Left cardiac atrium (tissue), 4 donors: Measurements from ENCODE around the gene RELA. TPM values are rescaled to one million over a fixed set of nuclear protein-coding genes. Genes with fewer than 3 reads are reported as not detected.
A peak's percentile ranks its signal among the peaks of the same experiment; 100 is the strongest.

ENCODE experiments used
- ATAC-seq, 2 donors: fragments of 200-7000 bp; cut with Tn5 transposase; one replicate each; pipeline ENCODE4 v1.9.1; 2020; ENCODE audit warnings: mild to moderate bottlenecking in 2 of 2, moderate library complexity in 2 of 2
- DNase-seq: peaks from one replicate; pipeline ENCODE4 v3.0.0-alpha.2; 2020
- intact Hi-C, 2 donors: fragments of 100-400 bp; cut with DNase I; formaldehyde crosslinking; loops; one replicate each; pipeline versions ENCODE4 v1.14.1 to v1.15.1; 2022 to 2023
- total RNA-seq, 2 donors: library from RNA; stranded (reverse); fragmentation: NEBNext Ultra II Directional; extraction: Animal tissue kit (Norgen Biotek cat#: 25700); gene quantifications; one replicate each; pipeline ENCODE4 v1.2.1, GENCODE V29; 2021
- donor health status: DM: no; HTN: yes; CAD: no.
- donor health status: DM: no; HTN: yes; CAD: no; lungs with severe emphysema.
- donor health status: DM: yes; HTN: yes; CAD: no.
- donor health status: Dilated cardiomyopathy.

The RELA gene
- total RNA-seq, 2 donors from 2014 or later = 36.1 to 56.2 TPM

- intact Hi-C loops = no loop called here
- DNase-seq (peak; percentile 83), ATAC-seq (peak; percentile 86 to 90)
Measured at GRCh38 chr11:65637794-65638419, 24.8 kb downstream of the RELA start, which contains the start of gene SIPA1. SIPA1 (plus strand) TSS chr11:65638101; CDS start chr11:65640922, 2,821 bp downstream.

DNA sequence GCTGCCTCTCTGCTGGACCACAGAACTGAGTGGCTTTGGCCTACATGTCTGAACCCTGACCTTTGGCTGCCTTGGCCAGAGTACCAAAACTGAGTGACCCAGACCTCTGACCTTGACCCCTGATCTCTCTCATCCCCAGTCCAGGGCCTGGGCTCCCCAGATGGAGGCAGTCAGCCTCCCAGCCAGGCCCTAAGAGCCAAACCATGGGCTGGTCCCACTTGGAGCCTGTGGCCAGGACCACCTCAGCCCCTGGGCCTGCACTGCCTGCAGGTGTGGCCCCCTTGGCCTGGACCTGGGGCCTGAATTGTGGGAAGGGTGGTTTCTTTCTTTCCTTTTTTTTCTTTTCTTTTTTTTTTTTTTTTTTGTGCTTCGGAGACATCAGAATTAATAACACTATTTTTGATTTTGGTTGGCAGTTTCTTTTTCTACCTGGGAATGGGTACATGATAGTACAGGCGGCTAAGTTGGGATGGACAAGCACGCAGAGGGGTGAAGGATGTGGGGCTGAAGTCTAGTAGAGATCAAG is 25.6 kb downstream of the RELA start:
- DNase-seq = no peak
- intact Hi-C loops = no loop called here
- no peak for ATAC-seq

DNA sequence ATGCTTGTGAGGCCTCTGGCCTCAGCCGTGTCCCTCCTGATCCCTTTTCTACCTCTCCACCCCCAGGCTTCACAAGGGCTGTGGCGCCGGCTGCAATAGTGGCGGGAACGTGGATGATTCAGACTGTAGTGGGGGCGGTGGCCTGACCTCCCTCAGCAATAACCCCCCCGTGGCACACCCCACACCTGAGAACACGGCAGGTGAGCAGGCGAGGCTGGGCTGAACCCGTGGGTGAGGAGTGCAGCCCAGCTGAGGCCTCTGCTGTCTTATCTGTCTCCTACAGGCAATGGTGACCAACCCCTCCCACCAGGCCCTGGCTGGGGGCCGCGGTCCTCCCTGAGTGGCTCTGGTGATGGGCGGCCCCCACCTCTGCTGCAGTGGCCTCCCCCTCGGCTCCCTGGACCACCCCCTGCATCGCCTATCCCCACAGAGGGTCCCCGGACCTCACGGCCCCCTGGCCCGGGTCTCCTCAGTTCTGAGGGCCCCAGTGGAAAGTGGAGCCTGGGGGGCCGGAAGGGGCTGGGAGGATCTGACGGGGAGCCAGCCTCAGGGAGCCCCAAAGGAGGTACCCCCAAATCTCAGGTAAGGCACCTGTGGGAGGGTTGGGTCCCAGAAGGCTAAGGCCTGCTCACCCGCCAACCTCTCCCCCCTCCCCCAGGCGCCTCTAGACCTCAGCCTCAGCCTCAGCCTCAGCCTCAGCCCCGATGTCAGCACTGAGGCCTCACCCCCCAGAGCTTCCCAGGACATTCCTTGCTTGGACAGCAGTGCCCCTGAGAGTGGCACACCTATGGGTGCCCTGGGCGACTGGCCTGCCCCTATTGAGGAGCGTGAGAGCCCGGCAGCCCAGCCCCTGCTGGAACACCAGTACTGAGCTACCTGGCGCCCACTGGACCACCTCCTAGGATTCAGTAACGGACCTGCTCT is 26.3 kb downstream of the RELA start:
- ATAC-seq (no peak), DNase-seq (no peak)
- intact Hi-C loops = no loop called here

DNA sequence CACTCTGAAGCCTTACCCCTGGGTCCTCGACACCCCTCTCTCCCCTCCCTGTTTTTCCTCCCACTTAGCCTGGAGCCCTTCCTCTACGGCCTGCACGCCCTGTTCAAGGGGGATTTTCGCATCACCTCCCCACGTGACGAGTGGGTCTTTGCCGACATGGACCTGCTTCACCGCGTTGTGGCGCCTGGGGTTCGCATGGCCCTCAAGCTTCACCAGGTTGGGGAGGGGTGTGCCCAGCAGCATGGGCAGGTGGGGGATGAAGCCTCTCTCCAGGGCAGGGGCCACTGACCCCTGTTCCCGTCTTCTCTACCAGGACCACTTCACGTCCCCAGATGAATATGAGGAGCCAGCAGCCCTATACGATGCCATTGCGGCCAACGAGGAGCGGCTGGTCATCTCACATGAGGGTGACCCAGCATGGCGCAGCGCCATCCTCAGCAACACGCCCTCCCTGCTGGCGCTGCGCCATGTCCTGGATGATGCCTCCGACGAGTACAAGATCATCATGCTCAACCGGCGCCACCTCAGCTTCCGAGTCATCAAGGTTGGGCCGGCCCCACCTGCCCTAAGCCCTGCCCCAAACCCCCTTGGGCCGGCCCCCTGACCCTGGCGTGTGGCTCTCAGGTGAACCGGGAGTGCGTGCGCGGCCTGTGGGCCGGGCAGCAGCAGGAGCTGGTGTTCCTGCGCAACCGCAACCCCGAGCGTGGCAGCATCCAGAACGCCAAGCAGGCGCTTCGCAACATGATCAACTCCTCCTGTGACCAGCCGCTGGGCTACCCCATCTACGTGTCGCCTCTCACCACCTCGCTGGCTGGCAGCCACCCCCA is 27.6 kb downstream of the RELA start:
- intact Hi-C loops = no loop called here
- DNase-seq = no peak
- no peak for ATAC-seq

- ATAC-seq (no peak), DNase-seq (no peak)
- intact Hi-C loops = no loop called here
Measured at GRCh38 chr11:65634440-65634839, 28.3 kb downstream of the RELA start.

- intact Hi-C loops = no loop called here
- no peak for DNase-seq
- ATAC-seq = no peak
Measured at GRCh38 chr11:65634109-65634436, 28.6 kb downstream of the RELA start.

DNA sequence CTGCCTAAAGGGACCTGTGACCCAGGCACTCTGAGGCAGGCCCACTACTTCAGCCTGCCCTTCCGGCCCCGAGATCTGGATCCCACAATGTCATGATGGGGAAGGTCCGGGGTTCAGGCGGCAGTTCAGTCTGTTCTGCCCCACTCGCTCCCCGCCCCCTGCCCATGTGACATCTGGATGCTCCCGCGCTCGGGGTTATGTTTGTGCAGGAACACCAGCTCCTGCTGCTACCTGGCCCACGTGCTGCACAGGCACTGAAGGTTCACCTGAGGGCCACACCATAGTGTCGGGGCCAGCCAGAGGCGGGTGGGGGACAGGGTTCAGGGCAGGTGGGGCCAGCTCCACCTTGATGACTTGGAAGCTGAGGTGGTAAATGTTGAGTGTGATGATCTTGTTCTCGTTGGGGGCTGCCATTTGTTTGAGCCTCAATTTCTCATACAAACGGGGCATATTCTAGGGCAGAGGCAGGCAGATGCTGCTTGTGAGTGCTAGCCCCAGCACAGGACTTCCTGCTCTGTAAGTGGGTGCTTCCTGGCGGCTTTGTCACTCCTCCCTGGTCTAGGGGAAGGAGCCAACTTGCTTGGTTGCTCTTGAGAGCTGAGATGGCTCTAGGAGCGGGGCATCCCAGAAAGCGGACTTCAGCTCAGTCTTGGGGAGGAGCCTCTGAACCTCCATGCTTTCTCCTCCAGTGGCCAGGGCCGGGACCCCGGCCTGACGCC is 29.2 kb downstream of the RELA start:
- ATAC-seq (no peak), DNase-seq (no peak)
- intact Hi-C loops = no loop called here

DNA sequence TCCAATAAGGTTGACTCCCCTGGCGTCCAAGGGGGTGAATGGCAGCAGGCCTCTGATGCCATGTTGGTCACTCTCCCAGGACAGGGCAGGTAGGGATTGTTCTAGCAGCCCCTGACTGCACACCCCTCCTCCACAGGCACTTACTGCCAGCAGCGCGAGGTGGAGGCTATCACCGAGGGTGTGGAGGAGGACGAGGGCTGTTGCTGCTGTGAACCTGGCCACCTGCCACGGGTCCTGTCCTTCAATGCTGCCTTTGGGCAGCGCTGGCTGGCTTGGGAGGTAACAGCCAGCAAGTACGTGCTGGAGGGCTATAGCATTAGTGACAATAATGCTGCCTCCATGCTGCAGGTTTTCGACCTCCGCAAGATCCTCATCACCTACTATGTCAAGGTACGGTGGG is 32.5 kb downstream of the RELA start:
- DNase-seq (no peak), ATAC-seq (peak; percentile 6 to 14)
- intact Hi-C loops = no loop called here

GRCh38 chr11:65629579-65629978 is 33.1 kb downstream of the RELA start:
- DNase-seq = no peak

DNA sequence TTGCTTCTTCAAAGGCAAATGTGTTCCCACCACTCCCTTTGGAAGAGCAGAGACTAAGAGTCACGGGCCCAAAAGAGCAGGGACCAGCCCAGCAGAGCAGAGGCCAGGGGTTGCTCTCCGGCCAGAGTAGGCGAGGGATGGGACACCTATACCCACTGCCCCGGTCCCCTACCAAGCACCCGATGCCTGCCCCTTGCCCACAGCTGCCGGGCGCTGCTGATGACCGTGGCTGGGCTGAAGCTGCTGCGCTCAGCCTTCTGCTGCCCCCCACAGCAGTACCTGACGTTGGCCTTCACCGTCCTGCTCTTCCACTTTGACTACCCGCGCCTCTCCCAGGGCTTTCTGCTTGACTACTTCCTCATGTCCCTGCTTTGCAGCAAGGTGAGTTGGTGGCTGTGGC is 35.5 kb downstream of the RELA start:
- no peak for DNase-seq
- intact Hi-C loops = loop anchor here in 1 of 2 donors (5.0 kb wide), 1 partner anchor 190 kb away; no protein-coding TSS in a partner anchor
- ATAC-seq = no peak

More at GRCh38 chr11:65629579-65629978, 33.1 kb downstream of the RELA start:
- no peak for ATAC-seq
- intact Hi-C loops = loop anchor here in 1 of 2 donors (5.0 kb wide), 1 partner anchor 188 kb away; no protein-coding TSS in a partner anchor

DNA sequence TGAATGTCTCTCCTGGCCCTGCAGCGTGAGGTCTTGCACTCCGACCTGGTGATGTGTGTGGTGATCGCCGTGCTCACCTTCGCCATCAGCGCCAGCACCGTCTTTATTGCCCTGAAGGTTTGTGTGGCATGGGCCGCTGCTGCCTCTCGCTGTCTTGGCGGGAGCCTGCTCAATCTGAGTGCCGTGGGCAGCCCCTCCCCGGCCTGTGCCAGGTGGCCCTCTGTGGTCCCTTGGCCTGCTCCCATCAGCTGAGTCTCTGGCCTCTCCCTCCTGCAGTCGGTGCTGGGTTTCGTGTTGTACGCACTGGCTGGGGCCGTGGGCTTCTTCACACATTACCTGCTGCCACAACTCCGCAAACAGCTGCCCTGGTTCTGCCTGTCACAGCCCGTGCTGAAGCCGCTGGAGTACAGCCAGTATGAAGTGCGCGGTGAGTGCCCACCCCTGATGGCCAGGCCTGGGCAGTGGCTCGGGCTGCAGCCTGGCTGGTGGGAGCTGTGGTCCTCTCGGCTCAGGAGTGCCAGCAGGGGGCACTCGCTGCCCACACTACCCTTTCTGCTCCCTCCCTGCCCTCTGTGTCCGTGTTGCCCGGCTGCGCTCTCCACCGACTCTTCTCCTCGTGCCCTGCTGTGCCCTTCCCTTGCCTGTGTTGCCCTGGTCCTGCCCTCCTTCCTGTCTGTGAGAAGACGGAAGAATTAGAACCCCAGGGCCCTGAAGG is 36.9 kb downstream of the RELA start:
- ATAC-seq (peak; percentile 71 to 78), DNase-seq (peak; percentile 65)
- intact Hi-C loops = loop anchor here in 1 of 2 donors (5.0 kb wide), 1 partner anchor 192 kb away; no protein-coding TSS in a partner anchor

DNA sequence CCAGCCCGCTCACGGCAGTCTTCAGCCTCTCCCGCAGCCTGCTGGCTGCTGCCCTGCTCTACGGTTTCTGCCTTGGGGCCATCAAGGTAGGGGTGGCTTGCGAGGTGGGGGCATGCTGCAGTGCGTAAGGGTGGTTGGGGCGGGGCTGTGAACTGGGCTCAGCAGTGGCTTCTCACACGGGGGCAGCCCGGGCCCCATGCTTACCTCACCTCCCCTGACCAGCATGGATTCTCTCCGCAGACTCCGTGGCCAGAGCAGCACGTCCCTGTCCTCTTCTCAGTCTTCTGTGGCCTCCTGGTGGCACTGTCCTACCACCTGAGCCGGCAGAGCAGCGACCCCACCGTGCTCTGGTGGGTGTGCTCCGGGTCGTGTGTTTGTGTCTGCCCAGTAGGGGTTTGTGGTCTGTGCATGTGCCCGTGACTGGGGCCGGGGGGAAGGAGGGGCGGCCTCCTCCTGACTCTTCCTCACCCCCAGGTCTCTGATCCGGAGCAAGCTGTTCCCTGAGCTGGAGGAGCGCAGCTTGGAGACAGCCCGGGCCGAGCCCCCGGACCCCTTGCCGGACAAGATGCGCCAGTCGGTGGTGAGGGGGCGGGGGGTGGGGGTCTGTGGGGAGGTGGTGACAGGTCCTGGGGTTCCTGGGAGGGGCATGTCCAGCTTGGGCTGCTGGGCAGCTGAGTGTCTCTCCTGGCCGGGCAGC is 37.6 kb downstream of the RELA start:
- ATAC-seq (no peak), DNase-seq (no peak)
- intact Hi-C loops = loop anchor here in 1 of 2 donors (5.0 kb wide), 1 partner anchor 192 kb away; no protein-coding TSS in a partner anchor

GRCh38 chr11:65623852-65624616 is 38.7 kb downstream of the RELA start:
- no peak for DNase-seq
- ATAC-seq = no peak
- intact Hi-C loops = no loop called here

GRCh38 chr11:65623177-65623576 is 39.5 kb downstream of the RELA start:
- DNase-seq = no peak
- intact Hi-C loops = no loop called here
- no peak for ATAC-seq

DNA sequence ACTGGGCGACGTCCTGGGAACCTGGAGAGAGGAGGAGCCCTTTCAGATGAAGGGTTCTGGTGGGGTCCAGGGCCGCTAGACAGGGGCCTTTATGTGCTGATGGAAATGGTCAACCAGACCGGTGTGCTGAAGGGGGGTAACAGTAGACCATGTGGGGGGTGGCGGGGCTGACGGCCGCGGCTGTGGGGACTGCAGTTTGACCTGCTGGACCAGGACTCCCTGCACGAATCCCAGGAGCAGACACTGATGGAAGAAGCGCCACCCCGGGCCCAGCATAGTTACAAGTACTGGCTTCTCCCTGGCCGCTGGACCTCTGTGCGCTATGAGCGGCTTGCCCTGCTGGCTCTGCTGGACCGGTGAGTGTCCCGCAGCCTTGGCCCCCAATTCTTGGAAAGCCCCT is 40.7 kb downstream of the RELA start:
- intact Hi-C loops = no loop called here
- DNase-seq (no peak), ATAC-seq (no peak)

DNA sequence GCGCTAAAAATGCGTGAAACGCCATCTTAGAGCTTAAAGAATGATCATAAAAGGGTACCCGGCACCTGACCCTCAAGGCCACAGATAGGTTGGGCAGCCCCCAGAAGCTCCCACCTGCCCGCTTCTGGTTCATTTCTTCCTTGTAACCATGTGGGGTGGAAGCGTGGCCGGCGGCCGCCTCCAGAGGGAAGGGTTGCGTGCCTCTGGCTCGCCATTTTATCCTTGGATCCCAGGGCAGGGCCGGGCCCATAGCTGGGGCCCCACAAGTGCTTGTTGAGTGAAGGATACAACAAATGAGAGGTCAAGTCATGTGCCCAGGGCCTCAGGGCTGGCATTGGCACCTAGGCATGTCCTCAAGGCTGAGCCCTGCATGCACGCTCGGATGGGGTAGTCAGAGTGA is 41.3 kb downstream of the RELA start:
- DNase-seq (no peak), ATAC-seq (no peak)
- intact Hi-C loops = no loop called here

- no peak for DNase-seq
- no peak for ATAC-seq
- intact Hi-C loops = no loop called here
Measured at GRCh38 chr11:65620666-65621065, 42.0 kb downstream of the RELA start.
